ENCODE measurements around the gene WFIKKN1. TPM values are rescaled to one million over a fixed set of nuclear protein-coding genes. Genes with fewer than 3 reads are reported as not detected.

WFIKKN1 gene
- total RNA-seq, 2 experiments from 2014 or later: 0.25 TPM; not detected in 1

GRCh38 chr16:636206-637080, 5.7 kb downstream of the WFIKKN1 start, which contains the start of gene METTL26:
Gene METTL26, minus strand, starts transcription at chr16:636305. Its CDS starts 15 bp downstream, at chr16:636290.
- no peak for TF ChIP-seq CTCF (IDR thresholded peaks at IDR 0.05)
- Mint-ChIP-seq H3K4me3 (peak within 1 kb of the TSS; percentile 89), H3K36me3 (ENCODE audit: low read depth) (peaks cover 3% of the 10 kb centered on the region), H3K4me1 (ENCODE audit: low read depth) (peaks cover 13% of the 10 kb centered on the region), H3K27me3 (no peaks in the 10 kb centered on the region), H3K9me3 (no peaks in the 10 kb centered on the region), H3K27ac (peak within 1 kb of the TSS; percentile 92)
- DNase-seq (peak; percentile 98), ATAC-seq (peak; percentile 86)
- ChIA-PET CTCF (interaction anchor here (1.0 to 3.1 kb wide), 6 partner anchors 12 to 244 kb away, joined by 3 to 13 read pairs (median 3); partner anchors contain the start of gene CAPN15), POLR2A (interaction anchor here (0.7 to 3.6 kb wide), 18 partner anchors 10 to 340 kb away, joined by 3 to 21 read pairs (median 4); partner anchors contain the start of genes JMJD8 and WDR90)
- intact Hi-C loops (cut with micrococcal nuclease): no loop called here

- Mint-ChIP-seq H3K9me3 (no peaks in the 10 kb centered on the region), H3K27me3 (no peaks in the 10 kb centered on the region), H3K36me3 (ENCODE audit: low read depth) (peaks cover 3% of the 10 kb centered on the region), H3K27ac (no peak overlapping the region), H3K4me3 (peak overlapping the region; percentile 89), H3K4me1 (ENCODE audit: low read depth) (peaks cover 13% of the 10 kb centered on the region)
- ChIA-PET CTCF (interaction anchor here (1.1 to 3.1 kb wide), 6 partner anchors 11 to 245 kb away, joined by 3 to 13 read pairs (median 3); partner anchors contain the start of genes CAPN15 and WDR90), POLR2A (interaction anchor here (0.7 to 3.6 kb wide), 11 partner anchors 9 to 339 kb away, joined by 3 to 21 read pairs (median 4); partner anchors contain the start of gene WDR90)
- intact Hi-C loops (cut with micrococcal nuclease): no loop called here
- ATAC-seq (peak; percentile 71), DNase-seq (peak; percentile 90)
- TF ChIP-seq CTCF (IDR thresholded peaks at IDR 0.05): no peak
Observed at GRCh38 chr16:637081-638018, 6.6 kb downstream of the WFIKKN1 start.

- H3K27me3 Mint-ChIP-seq: no peaks in the 10 kb centered on the region
- no peak overlapping the region for H3K27ac Mint-ChIP-seq
- ChIA-PET CTCF (interaction anchor here (1.1 to 3.1 kb wide), 2 partner anchors 10 to 11 kb away, joined by 3 to 13 read pairs; partner anchors contain the start of gene WDR90), POLR2A (interaction anchor here (3.6 kb wide), 1 partner anchor 10 kb away, joined by 21 read pairs; the partner anchor contains the start of gene WDR90)
- no peak for DNase-seq
- intact Hi-C loops (cut with micrococcal nuclease): no loop called here
- no peaks in the 10 kb centered on the region for H3K9me3 Mint-ChIP-seq
- no peak for ATAC-seq
- H3K4me3 Mint-ChIP-seq: no peak overlapping the region
- no peak for TF ChIP-seq CTCF (IDR thresholded peaks at IDR 0.05)
- peaks cover 13% of the 10 kb centered on the region for H3K4me1 Mint-ChIP-seq (ENCODE audit: low read depth)
- peaks cover 6% of the 10 kb centered on the region for H3K36me3 Mint-ChIP-seq (ENCODE audit: low read depth)
Observed at GRCh38 chr16:638034-638543, 7.3 kb downstream of the WFIKKN1 start.

DNA sequence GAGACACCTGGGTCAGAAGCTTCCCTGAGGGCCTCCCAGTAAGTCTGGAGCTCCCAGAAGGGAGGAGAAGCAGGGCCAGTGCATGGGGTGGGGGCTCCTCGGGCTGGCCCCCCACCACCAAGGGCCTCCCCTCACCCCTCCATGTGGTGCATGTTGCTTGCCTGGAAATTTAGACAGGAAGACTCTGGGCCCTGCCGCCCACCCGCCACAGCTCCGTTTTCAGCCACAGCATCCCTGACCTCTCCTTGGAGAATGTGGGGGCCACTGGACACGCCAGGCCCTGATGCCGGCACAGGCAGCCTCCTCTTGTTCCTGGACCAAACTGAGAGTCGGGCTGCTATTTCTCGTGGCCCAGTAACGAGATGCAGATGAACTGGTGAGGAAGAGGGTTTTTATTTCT, 8.1 kb downstream of the WFIKKN1 start:
- intact Hi-C loops (cut with micrococcal nuclease): no loop called here
- Mint-ChIP-seq H3K27ac (no peak overlapping the region), H3K27me3 (no peaks in the 10 kb centered on the region), H3K4me3 (no peak overlapping the region), H3K9me3 (no peaks in the 10 kb centered on the region), H3K36me3 (ENCODE audit: low read depth) (peaks cover 6% of the 10 kb centered on the region), H3K4me1 (ENCODE audit: low read depth) (peaks cover 13% of the 10 kb centered on the region)
- ATAC-seq: no peak
- POLR2A ChIA-PET: interaction anchor here (3.6 kb wide), 1 partner anchor 10 kb away, joined by 21 read pairs; the partner anchor contains the start of gene WDR90
- TF ChIP-seq CTCF (IDR thresholded peaks at IDR 0.05): no peak
- DNase-seq: no peak
- CTCF ChIA-PET: interaction anchor here (1.1 to 3.1 kb wide), 2 partner anchors 9 to 11 kb away, joined by 3 to 13 read pairs; partner anchors contain the start of gene WDR90
